Activated CD4-positive, CD25-positive, alpha-beta regulatory T cell treated with anti-CD3 and anti-CD28 coated beads, Interleukin-2, amount 50 U/mL, for 16 hours (primary cell): ENCODE measurements around the gene STOX1.
"Not testable (repeated sequence)": the region's sequence is repeated elsewhere in the genome, so short reads cannot be mapped to it uniquely, and the experiment has no call there.

Source experiments
- DNase-seq: peaks from one replicate; pipeline ENCODE4 v3.0.0-alpha.2; 2020; ENCODE audit warnings: low read depth, low spot score

Gene STOX1

DNA sequence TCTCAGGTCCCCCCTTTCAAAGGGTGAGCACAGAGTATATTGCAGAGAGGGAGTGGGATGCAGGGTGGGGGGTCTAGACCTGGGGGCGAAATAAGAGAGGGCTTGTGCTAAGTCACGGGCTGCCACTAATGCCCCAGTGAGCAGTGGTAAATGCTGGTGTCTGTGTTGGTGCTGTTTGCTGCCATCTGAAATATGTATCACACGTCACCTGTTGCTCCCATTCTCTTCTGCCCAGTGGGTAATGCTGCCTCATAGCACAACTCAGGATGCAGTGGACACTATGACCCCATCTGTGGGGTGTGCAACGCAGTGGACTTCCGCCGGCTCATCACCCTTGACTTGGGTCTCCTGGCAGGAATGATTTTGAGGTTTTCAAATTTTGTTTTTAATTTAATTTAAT, 2.6 kb downstream of the STOX1 start:
- DNase-seq = no peak

GRCh38 chr10:68831961-68832455, 4.7 kb downstream of the STOX1 start:
- no peak for DNase-seq

DNA sequence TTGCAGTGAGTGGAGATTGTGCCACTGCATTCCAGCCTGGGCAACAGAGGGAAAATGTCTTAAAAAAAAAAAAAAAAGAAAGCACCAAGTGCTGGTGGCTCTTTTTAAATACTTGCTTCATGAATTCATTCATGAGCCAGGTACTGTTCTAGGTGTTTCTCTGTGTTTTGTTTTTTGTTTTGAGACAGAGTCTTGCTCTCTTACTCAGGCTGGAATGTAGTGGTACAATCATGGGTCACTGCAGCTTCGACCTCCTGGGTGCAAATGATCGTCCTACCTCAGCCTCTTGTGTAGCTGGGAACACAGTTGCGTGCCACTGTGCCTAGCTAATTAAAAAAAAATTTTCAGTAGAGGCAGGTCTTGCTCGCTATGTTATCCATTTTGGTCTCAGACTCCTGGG, 5.3 kb downstream of the STOX1 start:
- no peak for DNase-seq

DNA sequence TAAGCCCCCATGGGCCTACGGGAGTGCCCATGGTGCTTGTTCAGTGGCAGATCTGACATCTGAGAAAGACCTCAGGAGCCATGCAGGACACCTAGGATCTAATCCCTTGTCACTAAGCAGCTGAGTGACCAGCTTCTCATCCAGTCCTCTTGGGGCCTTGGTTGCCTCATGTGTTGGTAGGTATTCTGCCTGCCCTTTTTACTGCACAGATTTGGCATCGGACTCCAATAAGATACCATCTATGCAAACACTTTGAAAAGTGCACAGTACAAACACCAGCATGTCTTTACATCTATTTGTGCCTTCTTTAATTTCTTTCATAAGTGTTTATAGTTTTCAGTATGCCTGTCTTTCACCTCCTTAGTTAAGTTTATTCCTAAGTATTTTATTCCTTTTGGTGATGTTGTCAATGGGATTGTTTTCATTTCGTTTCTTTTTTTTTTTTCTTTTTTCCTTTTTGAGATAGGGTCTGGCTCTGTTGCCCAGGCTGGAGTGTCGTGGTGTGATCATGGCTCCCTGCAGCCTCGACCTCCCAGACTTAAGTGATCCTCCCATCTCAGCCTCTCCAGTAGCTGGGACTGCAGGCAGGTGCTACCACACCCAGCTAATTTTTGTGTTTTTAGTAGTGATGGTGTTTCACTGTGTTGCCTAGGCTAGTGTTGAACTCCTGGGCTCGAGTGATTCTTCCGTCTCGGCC, 10.4 kb downstream of the STOX1 start:
- DNase-seq = no peak

- not testable (repeated sequence) for DNase-seq
Measured at GRCh38 chr10:68840650-68841049, 13.3 kb downstream of the STOX1 start.

DNA sequence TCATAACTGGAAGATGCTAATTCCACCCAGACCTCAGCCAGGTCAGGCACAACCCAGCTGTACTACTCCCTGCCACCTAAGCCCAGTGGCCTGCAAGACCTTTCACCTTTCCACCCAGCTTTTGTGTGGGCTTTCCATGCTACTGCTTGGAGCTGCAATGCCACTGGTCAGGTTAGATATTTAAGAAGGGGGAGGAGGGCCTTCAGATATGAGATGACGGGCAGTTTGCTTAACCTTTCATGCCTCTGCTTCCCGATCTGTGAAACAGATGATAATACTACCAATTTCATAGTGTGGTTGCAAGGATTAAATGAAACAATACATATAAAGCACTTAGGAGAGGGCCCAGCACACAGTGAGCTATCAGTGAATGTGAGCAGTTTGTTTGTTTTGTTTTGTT, 20.9 kb downstream of the STOX1 start:
- no peak for DNase-seq

- DNase-seq = no peak
Measured at GRCh38 chr10:68848806-68849205, 21.5 kb downstream of the STOX1 start.

- no peak for DNase-seq
Measured at GRCh38 chr10:68856352-68856751, 29.0 kb downstream of the STOX1 start.

GRCh38 chr10:68857005-68857404, 29.7 kb downstream of the STOX1 start:
- no peak for DNase-seq

DNA sequence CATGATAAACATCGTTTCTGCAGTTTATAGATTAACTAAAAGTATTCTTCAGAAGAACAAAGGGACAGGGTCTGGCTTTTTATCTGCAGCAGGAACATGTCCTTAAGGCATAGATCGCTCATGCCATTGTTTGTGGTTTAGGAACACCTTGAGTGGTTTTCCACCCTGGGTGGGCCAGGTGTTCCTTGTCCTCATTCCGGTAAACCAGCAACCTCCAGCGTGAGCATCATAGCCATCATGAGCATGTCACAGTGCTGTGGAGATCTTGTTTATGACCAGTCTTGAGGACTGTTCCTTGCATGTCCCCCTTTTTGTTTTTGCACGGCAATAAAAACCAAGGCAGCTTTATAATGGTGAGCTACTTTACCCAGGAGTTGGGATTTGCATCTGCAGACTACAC, 33.9 kb downstream of the STOX1 start:
- no peak for DNase-seq

DNA sequence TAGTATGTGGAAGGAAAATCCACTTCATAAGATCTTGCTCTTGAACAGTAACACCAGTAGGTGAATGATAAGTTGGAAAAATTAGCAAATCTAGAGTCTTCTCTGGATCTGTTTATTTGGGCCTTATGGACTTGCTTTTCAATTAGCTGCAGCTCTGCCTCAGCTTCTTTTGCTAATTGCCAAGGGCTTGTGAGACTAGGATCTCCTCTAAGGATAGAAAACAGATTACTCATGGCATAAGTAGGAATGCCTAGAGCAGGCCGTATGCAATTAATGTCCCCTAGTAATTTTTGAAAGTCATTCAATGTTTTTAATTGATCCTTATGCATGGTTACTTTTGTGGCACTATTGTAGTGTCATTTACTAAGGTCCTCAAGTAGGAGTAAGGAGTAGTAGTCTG, 37.3 kb downstream of the STOX1 start:
- DNase-seq = no peak

DNA sequence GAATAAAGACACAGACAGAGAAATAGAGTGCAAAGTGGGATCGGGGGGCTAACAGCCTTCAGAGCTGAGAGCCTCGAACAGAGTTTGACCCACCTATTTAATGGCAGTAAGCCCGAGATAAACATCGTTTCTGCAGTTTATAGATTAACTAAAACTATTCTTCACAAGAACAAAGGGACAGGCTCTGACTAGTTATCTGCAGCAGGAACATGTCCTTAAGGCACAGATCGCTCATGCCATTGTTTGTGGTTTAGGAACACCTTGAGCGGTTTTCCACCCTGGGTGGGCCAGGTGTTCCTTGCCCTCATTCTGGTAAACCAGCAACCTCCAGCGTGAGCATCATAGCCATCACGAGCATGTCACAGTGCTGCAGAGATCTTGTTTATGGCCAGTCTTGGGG, 40.8 kb downstream of the STOX1 start:
- not testable (repeated sequence) for DNase-seq

DNA sequence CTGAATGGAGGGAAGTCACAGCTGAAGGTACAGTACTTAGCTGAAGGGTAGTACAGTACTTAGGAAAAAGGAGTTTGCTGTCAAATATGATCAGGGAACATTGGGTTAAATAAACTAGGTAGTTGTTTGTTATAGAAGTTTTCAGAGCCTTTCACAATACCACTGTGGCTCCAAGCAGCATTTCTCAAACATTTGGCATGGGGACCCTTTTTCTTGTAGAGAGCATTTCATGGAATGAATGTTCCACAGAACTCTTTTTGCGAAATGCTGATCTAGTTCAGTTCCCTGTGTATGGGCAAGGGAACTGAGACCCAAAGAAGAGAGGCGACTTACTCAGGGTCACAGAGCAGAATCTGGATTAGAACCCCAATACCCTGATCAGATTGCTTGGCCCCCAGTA, 42.3 kb downstream of the STOX1 start:
- DNase-seq = no peak

DNA sequence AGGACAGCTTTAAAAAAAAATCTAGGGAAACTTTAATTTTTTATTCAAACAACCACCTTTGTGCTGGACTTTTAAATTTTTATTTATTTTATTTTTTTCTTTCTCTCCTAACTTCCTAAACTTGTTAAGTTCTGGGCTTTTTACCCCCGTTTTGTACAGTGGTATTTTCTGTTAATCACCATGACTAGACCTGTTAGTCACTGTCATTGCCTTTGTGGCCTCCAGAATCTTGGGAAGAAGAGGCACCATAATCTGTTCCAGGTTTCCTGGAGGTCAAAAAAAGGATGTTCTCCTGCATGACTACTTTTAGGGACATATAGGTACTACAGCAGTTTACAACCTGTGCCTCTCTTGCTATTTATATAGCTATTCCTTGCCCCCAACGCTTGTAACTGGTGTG, 42.7 kb downstream of the STOX1 start:
- no peak for DNase-seq

- DNase-seq = no peak
Measured at GRCh38 chr10:68870545-68871104, 43.3 kb downstream of the STOX1 start.

- DNase-seq = no peak
Measured at GRCh38 chr10:68871105-68871711, 43.9 kb downstream of the STOX1 start.

- DNase-seq = no peak
Measured at GRCh38 chr10:68871731-68872342, 44.5 kb downstream of the STOX1 start.

DNA sequence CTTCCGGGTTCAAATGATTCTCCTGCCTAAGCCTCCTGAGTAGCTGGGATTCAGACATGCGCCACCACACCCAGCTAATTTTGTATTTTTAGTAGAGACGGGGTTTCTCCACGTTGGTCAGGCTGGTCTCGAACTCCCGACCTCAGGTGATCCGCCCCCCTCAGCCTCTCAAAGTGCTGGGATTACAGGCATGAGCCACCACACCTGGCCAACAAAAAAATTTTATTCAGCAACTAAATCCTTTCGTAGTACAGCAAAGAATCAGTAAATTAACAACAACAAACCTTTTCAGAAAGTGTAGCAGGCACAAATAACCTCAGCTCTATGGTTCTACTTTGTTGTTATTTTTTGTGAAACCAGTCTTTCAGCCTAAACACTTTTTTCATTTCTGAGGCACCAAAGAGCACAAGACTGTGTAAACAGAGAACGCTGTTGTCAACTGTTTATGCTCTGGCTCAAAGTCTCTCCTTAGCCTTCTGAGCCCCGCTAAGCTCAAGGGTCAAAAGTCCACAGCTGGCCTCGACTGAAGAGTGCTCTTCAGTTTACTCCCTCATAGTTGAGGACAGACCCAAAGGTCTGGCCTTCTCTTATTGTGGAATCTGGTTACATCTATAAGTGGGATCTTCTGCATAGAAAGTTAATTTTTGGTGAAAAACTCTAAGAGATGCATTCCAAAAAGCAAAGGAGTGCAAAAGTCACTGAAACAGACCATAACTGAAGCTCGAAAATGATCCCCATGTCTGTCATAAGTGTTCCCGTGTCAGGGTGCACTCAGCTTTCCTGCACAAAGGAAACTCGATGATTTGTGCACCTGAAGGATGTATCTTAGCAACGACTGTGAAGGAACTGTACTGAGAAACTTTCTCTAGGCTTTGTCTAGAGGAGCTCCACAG, 49.2 kb downstream of the STOX1 start:
- DNase-seq = no peak

- DNase-seq = no peak
Measured at GRCh38 chr10:68877482-68878110, 50.3 kb downstream of the STOX1 start.

GRCh38 chr10:68878496-68878895, 51.2 kb downstream of the STOX1 start:
- no peak for DNase-seq

- no peak for DNase-seq
Measured at GRCh38 chr10:68879628-68880027, 52.3 kb downstream of the STOX1 start.
